HepG2 (cell line): Measurements from ENCODE around the gene ZC3H15. TPM values are rescaled to one million over a fixed set of nuclear protein-coding genes. Genes with fewer than 3 reads are reported as not detected.
A peak's percentile ranks its signal among the peaks of the same experiment; 100 is the strongest.

ENCODE experiments used
- ATAC-seq: fragments of 200-7000 bp; cut with Tn5 transposase; 3 replicates; pipeline ENCODE4 v1.9.1; 2020; ENCODE audit warnings: mild to moderate bottlenecking, moderate library complexity
- BruUV-seq: library from RNA; stranded (reverse); fragments of 400-500 nt; replicated peaks from 2 replicates; lab custom pipeline; 2021; lab: Mats Ljungman, UMichigan
- CTCF ChIA-PET: fragments of 300-600 bp; formaldehyde crosslinking; extraction: SDS; loops from one replicate; lab custom pipeline; 2021; ENCODE audit warnings: low total read pairs, inconsistent platforms, low intra/inter-chr PET ratio; lab: Yijun Ruan, JAX
- POLR2A ChIA-PET: fragments of 350-600 bp; sonication (Branson Sonifier 250); formaldehyde crosslinking; loops from one replicate; lab custom pipeline; 2020; ENCODE audit warnings: antibody characterized with exemption, inconsistent platforms; lab: Yijun Ruan, JAX
- DNase-seq: peaks from one replicate; pipeline ENCODE4 v3.0.0-alpha.2; 2015; ENCODE audit warnings: low spot score
- FAIRE-seq: peaks from 3 replicates; lab custom pipeline; 2011; peaks lifted over from hg19 to GRCh38; lab: Jason Lieb, UNC
- H2AFZ ChIP-seq: one replicate; pipeline ENCODE4 v1.6.1; 2011; ENCODE audit warnings: low read length, inconsistent platforms
- H3K27ac ChIP-seq: fragments of 300-600 bp; 3 replicates; pipeline ENCODE4 v1.8.0; 2011; ENCODE audit warnings: mixed run types, mild to moderate bottlenecking, mixed read lengths, low read length, inconsistent platforms; ENCODE audit not compliant: insufficient read depth; ENCODE audit errors: extremely low read length
- H3K27me3 ChIP-seq, 2 experiments: fragments of 200-600 bp in 1 of 2; 2 replicates in 1 of 2; 3 replicates in 1 of 2; pipeline versions ENCODE4 v1.6.0 to v1.8.0; 2011; ENCODE audit warnings: low read length in 2 of 2, mild to moderate bottlenecking in 2 of 2, moderate library complexity in 2 of 2, inconsistent platforms in 1 of 2; ENCODE audit not compliant: insufficient read depth in 2 of 2, control insufficient read depth in 1 of 2
- H3K36me3 ChIP-seq, 2 experiments: fragments of 200-600 bp in 1 of 2; replicated peaks in 1 of 2; 2 replicates in 1 of 2; 3 replicates in 1 of 2; pipeline versions ENCODE4 v1.5.1 to v1.8.0; 2011; ENCODE audit warnings: low read length in 2 of 2, inconsistent platforms in 1 of 2; ENCODE audit not compliant: insufficient read depth in 2 of 2, control insufficient read depth in 1 of 2
- H3K4me1 ChIP-seq: 2 replicates; pipeline ENCODE4 v1.5.1; 2012; ENCODE audit warnings: low read length, inconsistent platforms; ENCODE audit not compliant: insufficient read depth
- H3K4me2 ChIP-seq: 2 replicates; pipeline ENCODE4 v1.6.0; 2011; ENCODE audit warnings: low read depth, low read length, inconsistent platforms
- H3K4me3 ChIP-seq, 3 experiments: fragments of 200-600 bp in 1 of 3; sonication (generic), shearing (Covaris generic) in 1 of 3; replicated peaks in 1 of 3; 2 replicates each; pipeline ENCODE4 v1.5.1; 2011 to 2016; ENCODE audit warnings: low read length in 3 of 3, inconsistent platforms in 2 of 3, low read depth in 2 of 3, mild to moderate bottlenecking in 2 of 3, control low read depth in 1 of 3, mixed read lengths in 1 of 3; ENCODE audit not compliant: insufficient read depth in 1 of 3
- H3K79me2 ChIP-seq: one replicate; pipeline ENCODE4 v1.6.1; 2011; ENCODE audit warnings: low read length, inconsistent platforms; ENCODE audit not compliant: insufficient read depth
- H3K9ac ChIP-seq: 2 replicates; pipeline ENCODE4 v1.6.0; 2011; ENCODE audit warnings: mild to moderate bottlenecking, low read depth, low read length, inconsistent platforms; ENCODE audit not compliant: insufficient read depth
- H3K9me3 ChIP-seq: 2 replicates; pipeline ENCODE4 v1.5.1; 2012; ENCODE audit warnings: mild to moderate bottlenecking, low read length
- H4K20me1 ChIP-seq: 2 replicates; pipeline ENCODE4 v1.6.0; 2011; ENCODE audit warnings: inconsistent platforms, mild to moderate bottlenecking, low read length, moderate library complexity; ENCODE audit not compliant: insufficient read depth
- ARID3A ChIP-seq: IDR thresholded peaks from 2 replicates; pipeline ENCODE4 v1.6.1; 2012; ENCODE audit warnings: low read depth, low read length, improper control_type of control experiment
- CEBPB ChIP-seq: IDR thresholded peaks from 2 replicates; pipeline ENCODE4 v1.6.1; 2011; ENCODE audit warnings: low read depth, low read length, improper control_type of control experiment, borderline replicate concordance
- CEBPG ChIP-seq: IDR thresholded peaks from 2 replicates; pipeline ENCODE4 v1.6.1; 2016
- CTCF ChIP-seq: sonication (generic); formaldehyde crosslinking; IDR thresholded peaks from 2 replicates; pipeline ENCODE4 v1.5.0; 2020; ENCODE audit warnings: mild to moderate bottlenecking, missing genetic modification reagents, moderate library complexity
- FOXA3 ChIP-seq: IDR thresholded peaks from 2 replicates; pipeline ENCODE4 v1.6.1; 2016; ENCODE audit warnings: missing genetic modification reagents, missing compliant biosample characterization
- GATAD2A ChIP-seq: IDR thresholded peaks from 2 replicates; pipeline ENCODE4 v1.6.1; 2016
- HHEX ChIP-seq: IDR thresholded peaks from 2 replicates; pipeline ENCODE4 v1.6.1; 2016; ENCODE audit warnings: control low read depth
- HNRNPUL1 ChIP-seq: fragments of 200-400 bp; formaldehyde crosslinking; IDR thresholded peaks from 2 replicates; pipeline ENCODE4 v1.6.1; 2017; ENCODE audit warnings: low read depth, mild to moderate bottlenecking, low read length, moderate library complexity
- HOXA5 ChIP-seq: sonication (generic); formaldehyde crosslinking; IDR thresholded peaks from 2 replicates; pipeline ENCODE4 v1.4.0; 2020; ENCODE audit warnings: missing genetic modification reagents
- MBD4 ChIP-seq: IDR thresholded peaks from 2 replicates; pipeline ENCODE4 v1.6.1; 2012; ENCODE audit warnings: low read length, inconsistent platforms, borderline replicate concordance
- NFATC3 ChIP-seq: sonication (generic); formaldehyde crosslinking; IDR thresholded peaks from 2 replicates; pipeline ENCODE4 v1.5.1; 2020; ENCODE audit warnings: mild to moderate bottlenecking, missing genetic modification reagents
- SMC3 ChIP-seq: IDR thresholded peaks from 2 replicates; pipeline ENCODE4 v1.6.1; 2011; ENCODE audit warnings: low read length, improper control_type of control experiment
- STAG1 ChIP-seq: sonication (generic); formaldehyde crosslinking; IDR thresholded peaks from 2 replicates; pipeline ENCODE4 v1.4.0; 2020; ENCODE audit warnings: missing genetic modification reagents
- ZNF781 ChIP-seq: sonication (generic); formaldehyde crosslinking; IDR thresholded peaks from 2 replicates; pipeline ENCODE4 v1.5.1; 2020; ENCODE audit warnings: borderline replicate concordance, mild to moderate bottlenecking, missing genetic modification reagents; ENCODE audit errors: not compliant biosample characterization
- WGBS: methylation state at CpG from one replicate; pipeline ENCODE4 v1.1.6; 2017; ENCODE audit warnings: low lambda C conversion rate; 5-methylcytosine and 5-hydroxymethylcytosine counted together
- in situ Hi-C: cut with HindIII; loops from 2 replicates; pipeline ENCODE4 v1.10.0; 2017; ENCODE audit warnings: low pct_unique_long_range_greater_than_20kb; ENCODE audit not compliant: extremely low pct_ligation_motif_present
- intact Hi-C: fragments of 100-400 bp; cut with micrococcal nuclease; formaldehyde crosslinking; loops from one replicate; pipeline ENCODE4 v1.10.0; 2022; ENCODE audit not compliant: unreplicated experiment
- polyA plus RNA-seq, 8 experiments: library from polyadenylated mRNA; depleted of rRNA in 3 of 8; stranded (reverse) in 7 of 8; unstranded in 1 of 8; fragments of >200 nt; fragmentation: Illumina TruSeq in 4 of 8; extraction: Trizol in 4 of 8; gene quantifications; 2 replicates each; pipeline versions ENCODE4 v1.2.1 to v1.2.3, GENCODE V29; 2011 to 2016; ENCODE audit warnings: low read depth in 4 of 8, missing spikeins in 1 of 8, mixed read lengths in 1 of 8; ENCODE audit not compliant: insufficient read depth in 1 of 8
- total RNA-seq, 5 experiments: library from RNA; depleted of rRNA; stranded (reverse); fragments of >200 nt; fragmentation: Illumina TruSeq; extraction: Trizol; gene quantifications; 2 replicates each; pipeline ENCODE4 v1.2.3, GENCODE V29; 2016; ENCODE audit warnings: low read depth in 1 of 5
- TF ChIP-seq, protein P1 (sequence below): IDR thresholded peaks from 2 replicates; pipeline ENCODE4 v1.6.1; 2016; ENCODE audit warnings: mild to moderate bottlenecking
- TF ChIP-seq, protein P2 (sequence below): sonication (generic); formaldehyde crosslinking; IDR thresholded peaks from 2 replicates; pipeline ENCODE4 v1.4.0; 2020; ENCODE audit warnings: missing genetic modification reagents, mild to moderate bottlenecking, borderline replicate concordance

Gene ZC3H15
- total and polyA plus RNA-seq, 2 of the 13 experiments (the other 11 are each of a cell fraction or from before 2014, with no cell fraction given), result 84.6 to 168 TPM

DNA sequence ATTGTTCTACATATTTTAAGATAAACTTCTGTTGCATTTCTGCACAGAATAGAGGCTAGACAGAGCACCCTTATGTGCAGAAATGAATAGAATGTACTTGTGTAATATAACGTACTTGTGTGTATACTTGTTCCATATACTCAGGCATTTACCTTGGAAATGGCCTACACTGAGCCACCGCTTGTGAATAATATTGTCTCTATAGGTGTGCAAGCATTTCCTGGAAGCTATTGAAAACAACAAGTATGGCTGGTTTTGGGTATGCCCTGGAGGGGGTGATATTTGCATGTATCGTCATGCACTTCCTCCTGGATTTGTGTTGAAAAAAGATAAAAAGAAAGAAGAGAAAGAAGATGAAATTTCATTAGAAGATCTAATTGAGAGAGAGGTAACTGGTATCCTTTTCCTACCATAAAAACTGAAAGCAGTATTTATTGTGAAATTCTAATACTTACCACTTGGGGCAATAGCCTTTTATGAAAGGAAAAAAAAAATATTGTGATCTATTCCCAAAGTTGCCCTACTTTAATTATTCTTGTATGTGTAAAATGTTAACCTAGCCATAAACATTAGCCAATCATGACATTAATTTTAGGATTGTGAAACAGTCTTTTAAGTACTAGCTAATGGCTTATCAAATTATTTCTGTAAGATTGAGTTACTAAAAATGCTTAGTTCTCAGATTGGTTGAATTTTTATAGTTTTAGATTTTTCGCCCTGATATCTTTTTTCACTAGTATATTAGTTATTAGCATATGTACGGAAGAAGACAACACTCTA lies 18.0 kb downstream of the ZC3H15 start:
- no peak overlapping the region for H3K27ac ChIP-seq
- no peaks in the 10 kb centered on the region for H3K4me1 ChIP-seq
- BruUV-seq, result no TSS peak
- ChIA-PET CTCF (interaction anchor here (0.9 to 4.6 kb wide), 3 partner anchors 135 to 140 kb away, joined by 3 to 57 read pairs (median 4); no protein-coding TSS in a partner anchor), POLR2A (interaction anchor here (1.5 to 2.3 kb wide), 2 partner anchors 18 to 86 kb away, joined by 7 to 8 read pairs; partner anchors contain the start of genes ITGAV and ZC3H15)
- no peak overlapping the region for H2AFZ ChIP-seq
- 91% methylated on average over 5 of the region's 5 CpGs for WGBS
- H3K4me2 ChIP-seq, result no peak overlapping the region
- H3K4me3 ChIP-seq, result no peak overlapping the region
- H3K9me3 ChIP-seq, result no peaks in the 10 kb centered on the region
- H3K27me3 ChIP-seq, result no peaks in the 10 kb centered on the region
- in situ Hi-C loops, result loop anchor here (5.0 to 10.0 kb wide), 2 partner anchors 101 to 133 kb away; no protein-coding TSS in a partner anchor
- H4K20me1 ChIP-seq, result peaks cover 13% of the 10 kb centered on the region; the same call in 1 of the 2 replicates
- intact Hi-C loops, result loop anchor here (1.0 to 2.0 kb wide), 2 partner anchors 91 to 137 kb away; no protein-coding TSS in a partner anchor
- H3K36me3 ChIP-seq, result peaks cover 32 to 87% of the 10 kb centered on the region in 2 experiments
- ATAC-seq, result peak; percentile 67
- FAIRE-seq, result peak; percentile 18
- DNase-seq, result peak; percentile 42
- H3K79me2 ChIP-seq, result peaks cover 7% of the 10 kb centered on the region
- TF ChIP-seq FOXA3, result peak; percentile 19; the same call in 1 of the 2 replicates
- peak; percentile 80 for TF ChIP-seq STAG1 (CRISPR knock-in tag)
- no peak for TF ChIP-seq HHEX
- peak; percentile 61 for TF ChIP-seq CTCF
- 0 out of 2 replicates have a peak, but pooled peaks have one; percentile 40 for TF ChIP-seq MBD4
- TF ChIP-seq, protein P1, sequence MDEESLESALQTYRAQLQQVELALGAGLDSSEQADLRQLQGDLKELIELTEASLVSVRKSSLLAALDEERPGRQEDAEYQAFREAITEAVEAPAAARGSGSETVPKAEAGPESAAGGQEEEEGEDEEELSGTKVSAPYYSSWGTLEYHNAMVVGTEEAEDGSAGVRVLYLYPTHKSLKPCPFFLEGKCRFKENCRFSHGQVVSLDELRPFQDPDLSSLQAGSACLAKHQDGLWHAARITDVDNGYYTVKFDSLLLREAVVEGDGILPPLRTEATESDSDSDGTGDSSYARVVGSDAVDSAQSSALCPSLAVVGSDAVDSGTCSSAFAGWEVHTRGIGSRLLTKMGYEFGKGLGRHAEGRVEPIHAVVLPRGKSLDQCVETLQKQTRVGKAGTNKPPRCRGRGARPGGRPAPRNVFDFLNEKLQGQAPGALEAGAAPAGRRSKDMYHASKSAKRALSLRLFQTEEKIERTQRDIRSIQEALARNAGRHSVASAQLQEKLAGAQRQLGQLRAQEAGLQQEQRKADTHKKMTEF (CRISPR knock-in tag), result 0 out of 2 replicates have a peak, but pooled peaks have one; percentile 32
- 0 out of 2 replicates have a peak, but pooled peaks have one; percentile 26 for TF ChIP-seq GATAD2A (CRISPR knock-in tag)
- no peak for TF ChIP-seq NFATC3 (CRISPR knock-in tag)
- TF ChIP-seq, protein P2, sequence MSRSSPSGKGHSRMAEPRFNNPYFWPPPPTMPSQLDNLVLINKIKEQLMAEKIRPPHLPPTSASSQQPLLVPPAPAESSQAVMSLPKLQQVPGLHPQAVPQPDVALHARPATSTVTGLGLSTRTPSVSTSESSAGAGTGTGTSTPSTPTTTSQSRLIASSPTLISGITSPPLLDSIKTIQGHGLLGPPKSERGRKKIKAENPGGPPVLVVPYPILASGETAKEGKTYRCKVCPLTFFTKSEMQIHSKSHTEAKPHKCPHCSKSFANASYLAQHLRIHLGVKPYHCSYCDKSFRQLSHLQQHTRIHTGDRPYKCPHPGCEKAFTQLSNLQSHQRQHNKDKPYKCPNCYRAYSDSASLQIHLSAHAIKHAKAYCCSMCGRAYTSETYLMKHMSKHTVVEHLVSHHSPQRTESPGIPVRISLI (CRISPR knock-in tag), result peak; percentile 70; the same call in 1 of the 2 replicates
- TF ChIP-seq ZNF781, result no peak
- TF ChIP-seq SMC3, result peak; percentile 74
- TF ChIP-seq CEBPB, result peak; percentile 68
- TF ChIP-seq HNRNPUL1, result peak; percentile 41; the same call in 1 of the 2 replicates
- peak; percentile 59 for TF ChIP-seq CEBPG
- TF ChIP-seq HOXA5 (CRISPR knock-in tag), result no peak
- TF ChIP-seq ARID3A, result peak; percentile 71; the same call in 1 of the 2 replicates
- TF ChIP-seq, all 625 proteins: peak for 12
- no peak overlapping the region for H3K9ac ChIP-seq
